Right lobe of liver (tissue), 6 donors: ENCODE measurements around the gene BTBD1. TPM values are rescaled to one million over a fixed set of nuclear protein-coding genes. Genes with fewer than 3 reads are reported as not detected.
A peak's percentile ranks its signal among the peaks of the same experiment; 100 is the strongest.

ENCODE experiments used
- ATAC-seq, 4 donors: fragments of 200-7000 bp; cut with Tn5 transposase; one replicate each; pipeline ENCODE4 v1.9.1; 2020; ENCODE audit warnings: mild to moderate bottlenecking in 4 of 4, moderate library complexity in 4 of 4
- DNase-seq, 3 donors: peaks; one replicate each; pipeline ENCODE4 v3.0.0-alpha.2; 2020
- H3K27ac ChIP-seq, 3 donors: fragments of 200-600 bp; one replicate each; pipeline ENCODE4 v1.8.0; 2022
- H3K27me3 ChIP-seq, 2 donors: fragments of 200-600 bp; one replicate each; pipeline ENCODE4 v1.8.0; 2022
- H3K36me3 ChIP-seq, 4 donors: fragments of 200-600 bp; sonication (generic) in 1 of 4; one replicate each; pipeline versions ENCODE4 v1.5.1 to v1.8.0; 2017 to 2022; ENCODE audit warnings: control low read depth in 1 of 4
- H3K4me1 ChIP-seq, 4 donors: fragments of 200-600 bp; sonication (generic) in 1 of 4; one replicate each; pipeline versions ENCODE4 v1.5.1 to v1.8.0; 2017 to 2022; ENCODE audit warnings: control low read depth in 1 of 4
- H3K4me3 ChIP-seq, 3 donors: fragments of 200-600 bp; one replicate each; pipeline ENCODE4 v1.8.0; 2022
- H3K9me3 ChIP-seq, 4 donors: fragments of 200-600 bp; sonication (generic) in 1 of 4; one replicate each; pipeline versions ENCODE4 v1.5.1 to v1.8.0; 2017 to 2022; ENCODE audit warnings: control low read depth in 1 of 4
- POLR2A ChIP-seq: fragments of 450-650 bp; IDR thresholded peaks from one replicate; pipeline ENCODE4 v1.6.1; 2017; ENCODE audit warnings: antibody characterized with exemption, mild to moderate bottlenecking
- WGBS: methylation state at CpG from one replicate; pipeline ENCODE4 v1.1.6; 2018; ENCODE audit warnings: low coverage, low lambda C conversion rate; ENCODE audit not compliant: insufficient coverage; ENCODE audit errors: missing lambda C conversion rate; 5-methylcytosine and 5-hydroxymethylcytosine counted together
- intact Hi-C, 2 donors: fragments of 100-400 bp; cut with DNase I; formaldehyde crosslinking; loops; one replicate each; pipeline versions ENCODE4 v1.11.2 to v1.14.1; 2022
- total RNA-seq, 6 experiments: library from RNA; depleted of rRNA in 2 of 6; stranded (reverse); fragments of >200 nt in 2 of 6; fragmentation: NEBNext Ultra II Directional in 3 of 6; extraction: Animal tissue kit (Norgen Biotek cat#: 25700) in 3 of 6; gene quantifications; one replicate each; pipeline versions ENCODE4 v1.1.0 to v1.2.4, GENCODE V29; 2016 to 2023
- TF ChIP-seq, protein P1 (sequence below), 4 donors: fragments of 200-600 bp in 3 of 4; fragments of 450-650 bp in 1 of 4; IDR thresholded peaks; one replicate each; pipeline versions ENCODE4 v1.5.1 to v1.8.0; 2016 to 2022; ENCODE audit warnings: antibody characterized with exemption in 4 of 4, mild to moderate bottlenecking in 2 of 4
- donor health status: DM: no; HTN: yes; CAD: no.
- donor health status: DM: no; HTN: no; CAD: no.
- donor health status: DM: no; HTN: no; CAD: no.
- donor health status: DM: no; HTN: yes; CAD: no.
- donor health status: DM: no; HTN: yes; CAD: no.

The BTBD1 gene
- total RNA-seq, 6 experiments from 2014 or later = 15.7 to 49.9 (median 24.2) TPM

DNA sequence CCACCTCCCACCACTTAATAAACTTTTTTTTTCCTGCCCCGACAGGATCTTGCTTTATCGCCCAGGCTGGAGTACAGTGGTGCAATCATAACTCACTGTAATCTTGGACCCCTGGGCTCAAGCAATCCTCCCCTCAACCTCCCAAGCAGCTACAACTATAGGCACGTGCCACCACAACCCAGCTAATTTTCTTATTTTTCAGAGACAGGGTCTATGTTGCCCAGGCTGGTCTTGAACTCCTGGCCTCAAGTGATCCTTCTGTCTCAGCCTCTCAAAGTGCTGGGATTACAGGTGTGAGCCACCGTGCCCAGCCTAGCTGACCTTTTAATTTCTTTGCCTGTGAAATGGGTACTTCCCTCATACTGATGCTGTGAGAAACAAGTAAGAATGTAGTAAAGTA is 51.7 kb downstream of the BTBD1 start:
- intact Hi-C loops = no loop called here
- H3K27me3 ChIP-seq = no peaks in the 10 kb centered on the region
- DNase-seq (no peak), ATAC-seq (no peak)
- no peak overlapping the region for H3K27ac ChIP-seq
- TF ChIP-seq, protein P1, sequence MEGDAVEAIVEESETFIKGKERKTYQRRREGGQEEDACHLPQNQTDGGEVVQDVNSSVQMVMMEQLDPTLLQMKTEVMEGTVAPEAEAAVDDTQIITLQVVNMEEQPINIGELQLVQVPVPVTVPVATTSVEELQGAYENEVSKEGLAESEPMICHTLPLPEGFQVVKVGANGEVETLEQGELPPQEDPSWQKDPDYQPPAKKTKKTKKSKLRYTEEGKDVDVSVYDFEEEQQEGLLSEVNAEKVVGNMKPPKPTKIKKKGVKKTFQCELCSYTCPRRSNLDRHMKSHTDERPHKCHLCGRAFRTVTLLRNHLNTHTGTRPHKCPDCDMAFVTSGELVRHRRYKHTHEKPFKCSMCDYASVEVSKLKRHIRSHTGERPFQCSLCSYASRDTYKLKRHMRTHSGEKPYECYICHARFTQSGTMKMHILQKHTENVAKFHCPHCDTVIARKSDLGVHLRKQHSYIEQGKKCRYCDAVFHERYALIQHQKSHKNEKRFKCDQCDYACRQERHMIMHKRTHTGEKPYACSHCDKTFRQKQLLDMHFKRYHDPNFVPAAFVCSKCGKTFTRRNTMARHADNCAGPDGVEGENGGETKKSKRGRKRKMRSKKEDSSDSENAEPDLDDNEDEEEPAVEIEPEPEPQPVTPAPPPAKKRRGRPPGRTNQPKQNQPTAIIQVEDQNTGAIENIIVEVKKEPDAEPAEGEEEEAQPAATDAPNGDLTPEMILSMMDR (IDR thresholded peaks at IDR 0.05) = no peak
- no peak for TF ChIP-seq POLR2A
- no peaks in the 10 kb centered on the region for H3K9me3 ChIP-seq
- H3K4me3 ChIP-seq = no peak overlapping the region
- peaks cover 0 to 31% (median 16%) of the 10 kb centered on the region in 4 donors for H3K36me3 ChIP-seq
- 75% methylated on average over 4 of the region's 4 CpGs for WGBS
- peaks cover 0 to 13% (median 5%) of the 10 kb centered on the region in 4 donors for H3K4me1 ChIP-seq

- Histone ChIP-seq H3K4me3 (no peak overlapping the region), H3K9me3 (no peaks in the 10 kb centered on the region), H3K27me3 (no peaks in the 10 kb centered on the region), H3K27ac (no peak overlapping the region), H3K36me3 (peaks cover 0 to 33% (median 14%) of the 10 kb centered on the region in 4 donors), H3K4me1 (peaks cover 0 to 17% (median 7%) of the 10 kb centered on the region in 4 donors)
- no peak for ATAC-seq
- TF ChIP-seq, protein P1 (IDR thresholded peaks at IDR 0.05) = no peak
- TF ChIP-seq POLR2A = no peak
- DNase-seq = no peak
- WGBS = 75% methylated on average over 2 of the region's 5 CpGs
- intact Hi-C loops = no loop called here
Observed at GRCh38 chr15:83014205-83014653, 52.8 kb downstream of the BTBD1 start.

DNA sequence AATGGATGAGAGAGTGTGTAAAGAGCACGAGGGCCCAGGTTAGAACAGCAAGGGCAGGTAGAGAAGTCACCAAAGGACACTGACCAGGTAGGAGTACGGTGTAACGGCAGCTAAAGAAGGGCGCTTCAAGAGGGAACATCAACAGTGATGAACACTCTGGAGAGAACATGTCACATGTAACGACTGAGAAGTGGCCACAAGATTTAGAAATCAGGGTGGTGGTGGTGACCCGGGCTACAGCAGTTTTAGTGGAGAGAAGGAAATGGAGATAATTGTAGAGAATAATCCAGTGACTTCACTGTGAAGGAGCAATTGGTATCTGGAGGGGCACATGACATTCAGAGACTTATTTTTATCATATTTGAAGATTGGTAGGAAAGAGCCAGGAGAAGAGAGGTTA is 54.4 kb downstream of the BTBD1 start:
- ATAC-seq = no peak
- WGBS = 85% methylated on average over 5 of the region's 6 CpGs
- H3K4me3 ChIP-seq = no peak overlapping the region

GRCh38 chr15:83012076-83012426 is 55.0 kb downstream of the BTBD1 start:
- ATAC-seq = no peak
- no peak for TF ChIP-seq POLR2A
- TF ChIP-seq, protein P1 (IDR thresholded peaks at IDR 0.05) = no peak
- Histone ChIP-seq H3K9me3 (no peaks in the 10 kb centered on the region), H3K27me3 (no peaks in the 10 kb centered on the region), H3K4me1 (peaks cover 0 to 17% (median 7%) of the 10 kb centered on the region in 4 donors), H3K36me3 (peaks cover 0 to 32% (median 14%) of the 10 kb centered on the region in 4 donors), H3K27ac (peak overlapping the region; percentile 37 to 79 (median 62)), H3K4me3 (peak overlapping the region; percentile 86 to 100 (median 93))
- WGBS = 76% methylated on average over 9 of the region's 9 CpGs
- intact Hi-C loops = no loop called here
- no peak for DNase-seq

More for the DNA sequence above, 54.4 kb downstream of the BTBD1 start:
- H3K4me1 ChIP-seq = peaks cover 0 to 17% (median 7%) of the 10 kb centered on the region in 4 donors
- DNase-seq = no peak
- no peaks in the 10 kb centered on the region for H3K9me3 ChIP-seq
- peaks cover 0 to 33% (median 15%) of the 10 kb centered on the region in 4 donors for H3K36me3 ChIP-seq
- TF ChIP-seq, protein P1 (IDR thresholded peaks at IDR 0.05) = no peak
- no peak for TF ChIP-seq POLR2A
- no peaks in the 10 kb centered on the region for H3K27me3 ChIP-seq
- H3K27ac ChIP-seq = no peak overlapping the region
- intact Hi-C loops = no loop called here
